Measurements from ENCODE around the gene CDH16. TPM values are rescaled to one million over a fixed set of nuclear protein-coding genes. Genes with fewer than 3 reads are reported as not detected.

The CDH16 gene
- total and polyA plus RNA-seq, 2 experiments from 2014 or later = not detected

GRCh38 chr16:66881964-66882508 is 36.6 kb downstream of the CDH16 start (continued):
- TF ChIP-seq STAT1 (IDR thresholded peaks at IDR 0.05; ENCODE audit: unreplicated experiment) = no peak

DNA sequence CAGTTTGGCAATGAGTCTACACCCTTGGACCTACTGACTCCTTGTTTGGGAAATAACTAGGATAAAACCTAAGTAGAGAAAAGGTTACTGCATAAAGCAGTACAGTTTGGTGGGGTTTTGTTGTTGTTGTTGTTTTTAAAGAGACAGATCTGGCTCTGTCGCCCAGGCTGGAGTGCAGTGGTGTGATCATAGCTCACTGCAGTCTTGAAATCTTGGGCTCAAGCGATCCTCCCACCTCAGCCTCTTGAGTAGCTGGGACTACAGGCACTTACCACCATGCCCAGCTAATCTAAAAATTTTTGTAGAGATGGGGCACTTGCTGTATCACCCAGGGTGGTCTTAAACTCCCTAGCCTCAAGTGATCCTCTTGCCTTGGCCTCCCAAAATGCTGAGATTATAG is 37.1 kb downstream of the CDH16 start:
- no peaks in the 10 kb centered on the region; the same call in 1 of the 3 replicates for H3K9me3 Mint-ChIP-seq
- Histone ChIP-seq H3K4me2 (peak overlapping the region; percentile 93), H3K9me2 (ENCODE audit: insufficient read depth) (no peaks in the 10 kb centered on the region), H3K79me2 (replicated peaks; ENCODE audit: insufficient read depth) (peaks cover 31% of the 10 kb centered on the region), H3K4me1 (ENCODE audit: insufficient read depth) (0 out of 2 replicates have a peak, but pooled peaks cover 13% of the 10 kb centered on the region), H3K27ac (ENCODE audit: low read depth) (no peak overlapping the region), H2AFZ (no peak overlapping the region), H3K27me3 (ENCODE audit: insufficient read depth) (peaks cover 7% of the 10 kb centered on the region; the same call in 1 of the 2 replicates), H3F3A (replicated peaks; ENCODE audit: low read depth) (no peaks in the 10 kb centered on the region), H3K4me3 (peak overlapping the region; percentile 96), H3K36me3 (ENCODE audit: insufficient read depth) (peaks cover 11% of the 10 kb centered on the region; the same call in 1 of the 2 replicates), H4K20me1 (replicated peaks; ENCODE audit: insufficient read depth) (peaks cover 26% of the 10 kb centered on the region; the same call in 1 of the 2 replicates)
- ATAC-seq (no peak), DNase-seq (ENCODE audit: low spot score) (no peak)
- H3K4me1 Mint-ChIP-seq = peaks cover 8% of the 10 kb centered on the region
- no peak overlapping the region for H3K27ac Mint-ChIP-seq
- H3K36me3 Mint-ChIP-seq (ENCODE audit: low read depth) = peaks cover 23% of the 10 kb centered on the region
- peak overlapping the region; percentile 97 for H3K4me3 Mint-ChIP-seq
- H3K27me3 Mint-ChIP-seq (ENCODE audit: insufficient read depth, low read depth, poor library complexity) = peaks cover 16% of the 10 kb centered on the region
- TF ChIP-seq JUNB (IDR thresholded peaks at IDR 0.05; ENCODE audit: unreplicated experiment) = no peak
- no peak for TF ChIP-seq ZNF462 (CRISPR knock-in tag; IDR thresholded peaks at IDR 0.05)
- TF ChIP-seq CTCF (conservative IDR thresholded peaks at IDR 0.05; ENCODE audit: low read depth in 2 of 2) = no peak
- no peak for TF ChIP-seq EZH2 (IDR thresholded peaks at IDR 0.05; ENCODE audit: low read depth, unreplicated experiment)
- no peak for TF ChIP-seq CREB1 (CRISPR knock-in tag; IDR thresholded peaks at IDR 0.05; ENCODE audit: low read depth)
- TF ChIP-seq STAT1 (IDR thresholded peaks at IDR 0.05; ENCODE audit: unreplicated experiment) = no peak
- TF ChIP-seq ZNF331 (CRISPR knock-in tag; IDR thresholded peaks at IDR 0.05; ENCODE audit: low read depth) = no peak
- TF ChIP-seq EZH2phosphoT487 (IDR thresholded peaks at IDR 0.05; ENCODE audit: unreplicated experiment) = no peak
- TF ChIP-seq ZNF114 (CRISPR knock-in tag; IDR thresholded peaks at IDR 0.05) = no peak
- no peak for TF ChIP-seq NANOG (IDR thresholded peaks at IDR 0.05; ENCODE audit: borderline replicate concordance)
- TF ChIP-seq POLR2AphosphoS5 (IDR thresholded peaks at IDR 0.05; ENCODE audit: low read depth) = no peak
- TF ChIP-seq ETS1 (IDR thresholded peaks at IDR 0.05) = no peak
- TF ChIP-seq, protein P1, sequence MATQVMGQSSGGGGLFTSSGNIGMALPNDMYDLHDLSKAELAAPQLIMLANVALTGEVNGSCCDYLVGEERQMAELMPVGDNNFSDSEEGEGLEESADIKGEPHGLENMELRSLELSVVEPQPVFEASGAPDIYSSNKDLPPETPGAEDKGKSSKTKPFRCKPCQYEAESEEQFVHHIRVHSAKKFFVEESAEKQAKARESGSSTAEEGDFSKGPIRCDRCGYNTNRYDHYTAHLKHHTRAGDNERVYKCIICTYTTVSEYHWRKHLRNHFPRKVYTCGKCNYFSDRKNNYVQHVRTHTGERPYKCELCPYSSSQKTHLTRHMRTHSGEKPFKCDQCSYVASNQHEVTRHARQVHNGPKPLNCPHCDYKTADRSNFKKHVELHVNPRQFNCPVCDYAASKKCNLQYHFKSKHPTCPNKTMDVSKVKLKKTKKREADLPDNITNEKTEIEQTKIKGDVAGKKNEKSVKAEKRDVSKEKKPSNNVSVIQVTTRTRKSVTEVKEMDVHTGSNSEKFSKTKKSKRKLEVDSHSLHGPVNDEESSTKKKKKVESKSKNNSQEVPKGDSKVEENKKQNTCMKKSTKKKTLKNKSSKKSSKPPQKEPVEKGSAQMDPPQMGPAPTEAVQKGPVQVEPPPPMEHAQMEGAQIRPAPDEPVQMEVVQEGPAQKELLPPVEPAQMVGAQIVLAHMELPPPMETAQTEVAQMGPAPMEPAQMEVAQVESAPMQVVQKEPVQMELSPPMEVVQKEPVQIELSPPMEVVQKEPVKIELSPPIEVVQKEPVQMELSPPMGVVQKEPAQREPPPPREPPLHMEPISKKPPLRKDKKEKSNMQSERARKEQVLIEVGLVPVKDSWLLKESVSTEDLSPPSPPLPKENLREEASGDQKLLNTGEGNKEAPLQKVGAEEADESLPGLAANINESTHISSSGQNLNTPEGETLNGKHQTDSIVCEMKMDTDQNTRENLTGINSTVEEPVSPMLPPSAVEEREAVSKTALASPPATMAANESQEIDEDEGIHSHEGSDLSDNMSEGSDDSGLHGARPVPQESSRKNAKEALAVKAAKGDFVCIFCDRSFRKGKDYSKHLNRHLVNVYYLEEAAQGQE (IDR thresholded peaks at IDR 0.05; ENCODE audit: unreplicated experiment) = no peak

All from GM23338 (cell line).